ENCODE results near the gene APC2.
"Not testable (repeated sequence)": the region's sequence is repeated elsewhere in the genome, so short reads cannot be mapped to it uniquely, and the experiment has no call there.

APC2 gene

GRCh38 chr19:1474011-1474764 is 24.3 kb downstream of the APC2 start:
- no peak for DNase-seq (ENCODE audit: extremely low read depth in 1 of 2, low read depth in 1 of 2)

- no peak for DNase-seq (ENCODE audit: extremely low read depth in 1 of 2, low read depth in 1 of 2)
Observed at GRCh38 chr19:1474765-1475351, 24.9 kb downstream of the APC2 start.

GRCh38 chr19:1475751-1476437 is 26.0 kb downstream of the APC2 start:
- no peak for DNase-seq (ENCODE audit: extremely low read depth in 1 of 2, low read depth in 1 of 2)

GRCh38 chr19:1477056-1477455 is 27.1 kb downstream of the APC2 start:
- not testable (repeated sequence) for DNase-seq (ENCODE audit: extremely low read depth in 1 of 2, low read depth in 1 of 2)

GRCh38 chr19:1478934-1479707 is 29.2 kb downstream of the APC2 start, which contains the start of gene C19orf25:
TSS of gene C19orf25 (minus strand) at chr19:1479215. CDS start at chr19:1478903, 312 bp downstream.
- DNase-seq (ENCODE audit: extremely low read depth in 1 of 2, low read depth in 1 of 2), result peak; percentile 75 to 89

- no peak for DNase-seq (ENCODE audit: extremely low read depth in 1 of 2, low read depth in 1 of 2)
Observed at GRCh38 chr19:1481224-1481892, 31.4 kb downstream of the APC2 start.

GRCh38 chr19:1481893-1482360 is 32.0 kb downstream of the APC2 start:
- no peak for DNase-seq (ENCODE audit: extremely low read depth in 1 of 2, low read depth in 1 of 2)

- no peak for DNase-seq (ENCODE audit: extremely low read depth in 1 of 2, low read depth in 1 of 2)
Observed at GRCh38 chr19:1482361-1483130, 32.6 kb downstream of the APC2 start.

GRCh38 chr19:1483131-1483978 is 33.4 kb downstream of the APC2 start:
- DNase-seq (ENCODE audit: extremely low read depth in 1 of 2, low read depth in 1 of 2), result no peak

GRCh38 chr19:1483979-1484428 is 34.1 kb downstream of the APC2 start:
- DNase-seq (ENCODE audit: extremely low read depth in 1 of 2, low read depth in 1 of 2), result no peak

- no peak for DNase-seq (ENCODE audit: extremely low read depth in 1 of 2, low read depth in 1 of 2)
Observed at GRCh38 chr19:1486720-1487575, 37.0 kb downstream of the APC2 start.

- DNase-seq (ENCODE audit: extremely low read depth in 1 of 2, low read depth in 1 of 2), result no peak
Observed at GRCh38 chr19:1487576-1488281, 37.8 kb downstream of the APC2 start.

- DNase-seq (ENCODE audit: extremely low read depth in 1 of 2, low read depth in 1 of 2), result no peak
Observed at GRCh38 chr19:1488282-1488601, 38.3 kb downstream of the APC2 start.

- DNase-seq (ENCODE audit: extremely low read depth in 1 of 2, low read depth in 1 of 2), result no peak
Observed at GRCh38 chr19:1489463-1490310, 39.8 kb downstream of the APC2 start.

GRCh38 chr19:1490311-1491113 is 40.6 kb downstream of the APC2 start, which contains the start of gene PCSK4:
TSS of gene PCSK4 (minus strand) at chr19:1490350. CDS start at chr19:1490346, 4 bp downstream.
- peak; percentile 95 to 96 for DNase-seq (ENCODE audit: extremely low read depth in 1 of 2, low read depth in 1 of 2)
